Upper lobe of left lung (tissue), 6 donors: Measurements from ENCODE around the gene RIPOR2. TPM values are rescaled to one million over a fixed set of nuclear protein-coding genes. Genes with fewer than 3 reads are reported as not detected.

ENCODE experiments used
- ATAC-seq, 2 donors: fragments of 200-7000 bp; cut with Tn5 transposase; one replicate each; pipeline ENCODE4 v1.9.1; 2022; ENCODE audit warnings: mild to moderate bottlenecking in 2 of 2, moderate library complexity in 2 of 2; ENCODE audit not compliant: low FRiP score in 2 of 2
- DNase-seq, 2 donors: peaks; one replicate each; pipeline ENCODE4 v3.0.0-alpha.2; 2019 to 2020
- H3K27ac ChIP-seq, 4 donors: fragments of 200-600 bp; sonication (generic); one replicate each; pipeline ENCODE4 v1.5.1; 2016 to 2019
- H3K27me3 ChIP-seq, 4 donors: fragments of 200-600 bp; sonication (generic); one replicate each; pipeline ENCODE4 v1.5.1; 2017 to 2019
- H3K36me3 ChIP-seq, 4 donors: fragments of 200-600 bp; sonication (generic); one replicate each; pipeline ENCODE4 v1.5.1; 2016 to 2019
- H3K4me1 ChIP-seq, 4 donors: fragments of 200-600 bp; sonication (generic); one replicate each; pipeline ENCODE4 v1.5.1; 2018 to 2019
- H3K4me3 ChIP-seq, 4 donors: fragments of 200-600 bp; sonication (generic); one replicate each; pipeline ENCODE4 v1.5.1; 2017 to 2019; ENCODE audit warnings: mild to moderate bottlenecking in 2 of 4, moderate library complexity in 1 of 4
- H3K9me3 ChIP-seq, 4 donors: fragments of 200-600 bp; sonication (generic); one replicate each; pipeline ENCODE4 v1.5.1; 2018 to 2019
- CTCF ChIP-seq, 6 experiments: fragments of 450-650 bp in 4 of 6; fragments of 200-600 bp in 2 of 6; sonication (generic) in 2 of 6; IDR thresholded peaks; one replicate each; pipeline ENCODE4 v1.5.1; 2016 to 2019; ENCODE audit warnings: antibody characterized with exemption in 6 of 6
- EP300 ChIP-seq, 4 donors: sonication (generic); formaldehyde crosslinking; IDR thresholded peaks; one replicate each; pipeline ENCODE4 v1.5.1; 2017; ENCODE audit warnings: antibody characterized with exemption in 4 of 4, control low read depth in 2 of 4
- POLR2A ChIP-seq, 4 donors: fragments of 450-650 bp; IDR thresholded peaks; one replicate each; pipeline ENCODE4 v1.5.1; 2016 to 2017; ENCODE audit warnings: antibody characterized with exemption in 4 of 4, mild to moderate bottlenecking in 2 of 4
- POLR2AphosphoS5 ChIP-seq, 2 donors: sonication (generic); formaldehyde crosslinking; IDR thresholded peaks; one replicate each; pipeline ENCODE4 v1.5.1; 2017; ENCODE audit warnings: antibody characterized with exemption in 2 of 2
- WGBS, 2 donors: methylation state at CpG; one replicate each; pipeline ENCODE4 v1.1.5; 2017 to 2018; 5-methylcytosine and 5-hydroxymethylcytosine counted together
- total RNA-seq, 6 donors: library from RNA; depleted of rRNA in 4 of 6; stranded (reverse); fragments of >200 nt in 4 of 6; gene quantifications; one replicate each; pipeline versions ENCODE4 v1.1.0 to v1.2.1, GENCODE V29; 2016 to 2021
- donor health status: DM: no; HTN: no; CAD: no; lungs with moderate emphysema.
- donor health status: DM: no; HTN: yes; CAD: no; lungs with severe emphysema.

Gene RIPOR2
- total RNA-seq, 6 donors from 2014 or later = 25.3 to 67.1 (median 48.3) TPM

- ATAC-seq (no peak), DNase-seq (no peak)
- peak overlapping the region in 3 of 4 donors; percentile 52 to 68 (median 53) for H3K4me3 ChIP-seq
- peaks cover 27 to 44% (median 35%) of the 10 kb centered on the region in 4 donors for H3K4me1 ChIP-seq
- no peaks in the 10 kb centered on the region for H3K27me3 ChIP-seq
- WGBS, 2 donors = 65 to 84% methylated on average over 6 of the region's 6 CpGs
- H3K27ac ChIP-seq = no peak overlapping the region
- H3K36me3 ChIP-seq = no peaks in the 10 kb centered on the region
- no peaks in the 10 kb centered on the region for H3K9me3 ChIP-seq
- no peak for TF ChIP-seq POLR2AphosphoS5 (IDR thresholded peaks at IDR 0.05)
- no peak for TF ChIP-seq CTCF (IDR thresholded peaks at IDR 0.05)
- TF ChIP-seq POLR2A (IDR thresholded peaks at IDR 0.05) = no peak
- no peak for TF ChIP-seq EP300 (IDR thresholded peaks at IDR 0.05)
Measured at GRCh38 chr6:24911796-24912382, 23.9 kb downstream of the RIPOR2 start.

GRCh38 chr6:24910961-24911725 lies 24.6 kb downstream of the RIPOR2 start:
- H3K4me3 ChIP-seq = peak overlapping the region; percentile 11 to 68 (median 52)
- no peaks in the 10 kb centered on the region for H3K36me3 ChIP-seq
- TF ChIP-seq EP300 (IDR thresholded peaks at IDR 0.05) (no peak), CTCF (IDR thresholded peaks at IDR 0.05) (no peak), POLR2AphosphoS5 (IDR thresholded peaks at IDR 0.05) (no peak), POLR2A (IDR thresholded peaks at IDR 0.05) (no peak)
- peak; percentile 47 to 79 for ATAC-seq
- peaks cover 27 to 44% (median 35%) of the 10 kb centered on the region in 4 donors for H3K4me1 ChIP-seq
- no peaks in the 10 kb centered on the region for H3K27me3 ChIP-seq
- 0% methylated on average over 8 to 13 of the region's 56 CpGs for WGBS, 2 donors
- H3K9me3 ChIP-seq = no peaks in the 10 kb centered on the region
- peak; percentile 72 to 92 for DNase-seq
- H3K27ac ChIP-seq = peak overlapping the region; percentile 45 to 74 (median 56)

- TF ChIP-seq POLR2A (IDR thresholded peaks at IDR 0.05) (no peak), CTCF (IDR thresholded peaks at IDR 0.05) (no peak), POLR2AphosphoS5 (IDR thresholded peaks at IDR 0.05) (no peak), EP300 (IDR thresholded peaks at IDR 0.05) (no peak)
- Histone ChIP-seq H3K36me3 (no peaks in the 10 kb centered on the region), H3K27ac (peak overlapping the region; percentile 45 to 74 (median 56)), H3K9me3 (no peaks in the 10 kb centered on the region), H3K4me3 (peak overlapping the region; percentile 11 to 68 (median 52)), H3K4me1 (peaks cover 27 to 44% (median 35%) of the 10 kb centered on the region in 4 donors), H3K27me3 (no peaks in the 10 kb centered on the region)
- DNase-seq = peak in 1 of 2 donors; percentile 64
- WGBS, 2 donors = 6 to 7% methylated on average over 27 to 33 of the region's 33 CpGs
- peak; percentile 28 to 40 for ATAC-seq
Measured at GRCh38 chr6:24910331-24910960, 25.3 kb downstream of the RIPOR2 start.

GRCh38 chr6:24909241-24910216 lies 26.2 kb downstream of the RIPOR2 start:
- Histone ChIP-seq H3K36me3 (no peaks in the 10 kb centered on the region), H3K27me3 (no peaks in the 10 kb centered on the region), H3K27ac (peak overlapping the region in 3 of 4 donors; percentile 48 to 74 (median 62)), H3K4me1 (peaks cover 27 to 44% (median 35%) of the 10 kb centered on the region in 4 donors), H3K4me3 (peak overlapping the region in 3 of 4 donors; percentile 52 to 68 (median 53)), H3K9me3 (no peaks in the 10 kb centered on the region)
- ATAC-seq = no peak
- TF ChIP-seq CTCF (IDR thresholded peaks at IDR 0.05) (no peak), EP300 (IDR thresholded peaks at IDR 0.05) (no peak), POLR2AphosphoS5 (IDR thresholded peaks at IDR 0.05) (no peak), POLR2A (IDR thresholded peaks at IDR 0.05) (no peak)
- 60 to 65% methylated on average over 20 of the region's 20 CpGs for whole genome bisulfite sequencing, 2 donors
- DNase-seq = no peak
